ENCODE measurements around the gene CCR7. TPM values are rescaled to one million over a fixed set of nuclear protein-coding genes. Genes with fewer than 3 reads are reported as not detected.

Gene CCR7
- total and polyA plus RNA-seq, 2 of the 13 experiments (the other 11 are each of a cell fraction or from before 2014, with no cell fraction given): 0.04 to 0.53 TPM

DNA sequence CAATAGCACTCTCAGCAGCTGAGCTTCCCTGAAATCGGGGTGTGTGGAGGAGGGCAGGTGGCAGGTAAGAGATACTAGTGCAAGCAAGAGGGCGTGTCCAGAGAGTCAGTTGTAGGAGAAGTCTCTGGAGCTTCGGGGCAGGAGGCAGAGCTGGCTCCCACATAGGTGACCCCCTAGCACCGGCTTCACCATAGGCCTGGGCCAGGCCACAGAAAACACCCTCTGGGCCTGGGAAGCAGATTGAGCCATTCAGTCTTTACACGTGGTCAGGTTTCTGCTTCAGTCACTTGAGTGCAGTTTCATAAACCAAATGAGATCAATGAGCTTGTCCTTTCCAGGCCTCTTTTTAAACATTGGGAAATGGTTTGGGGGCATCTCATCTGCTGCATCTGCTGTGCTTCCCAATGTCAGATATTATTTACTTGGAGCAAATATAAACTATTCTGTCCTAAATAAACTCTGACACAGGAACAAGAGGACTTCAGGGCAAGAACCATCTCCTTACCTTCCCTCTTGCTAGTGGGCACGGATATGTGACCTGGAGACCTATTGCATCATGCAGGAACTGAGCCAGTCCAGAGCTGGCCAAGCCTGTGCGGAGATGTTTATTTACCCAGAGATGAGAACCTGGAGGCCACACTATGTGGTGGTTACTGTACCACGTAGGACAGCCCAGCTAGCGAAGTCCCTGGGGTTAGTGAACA lies 16.1 kb downstream of the CCR7 start (continued):
- TF ChIP-seq, protein P1, sequence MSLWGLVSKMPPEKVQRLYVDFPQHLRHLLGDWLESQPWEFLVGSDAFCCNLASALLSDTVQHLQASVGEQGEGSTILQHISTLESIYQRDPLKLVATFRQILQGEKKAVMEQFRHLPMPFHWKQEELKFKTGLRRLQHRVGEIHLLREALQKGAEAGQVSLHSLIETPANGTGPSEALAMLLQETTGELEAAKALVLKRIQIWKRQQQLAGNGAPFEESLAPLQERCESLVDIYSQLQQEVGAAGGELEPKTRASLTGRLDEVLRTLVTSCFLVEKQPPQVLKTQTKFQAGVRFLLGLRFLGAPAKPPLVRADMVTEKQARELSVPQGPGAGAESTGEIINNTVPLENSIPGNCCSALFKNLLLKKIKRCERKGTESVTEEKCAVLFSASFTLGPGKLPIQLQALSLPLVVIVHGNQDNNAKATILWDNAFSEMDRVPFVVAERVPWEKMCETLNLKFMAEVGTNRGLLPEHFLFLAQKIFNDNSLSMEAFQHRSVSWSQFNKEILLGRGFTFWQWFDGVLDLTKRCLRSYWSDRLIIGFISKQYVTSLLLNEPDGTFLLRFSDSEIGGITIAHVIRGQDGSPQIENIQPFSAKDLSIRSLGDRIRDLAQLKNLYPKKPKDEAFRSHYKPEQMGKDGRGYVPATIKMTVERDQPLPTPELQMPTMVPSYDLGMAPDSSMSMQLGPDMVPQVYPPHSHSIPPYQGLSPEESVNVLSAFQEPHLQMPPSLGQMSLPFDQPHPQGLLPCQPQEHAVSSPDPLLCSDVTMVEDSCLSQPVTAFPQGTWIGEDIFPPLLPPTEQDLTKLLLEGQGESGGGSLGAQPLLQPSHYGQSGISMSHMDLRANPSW (CRISPR knock-in tag; IDR thresholded peaks at IDR 0.05; ENCODE audit: borderline replicate concordance): peak; percentile 75
- TF ChIP-seq ZNF749 (CRISPR knock-in tag; IDR thresholded peaks at IDR 0.05; ENCODE audit: borderline replicate concordance) (0 out of 2 replicates have a peak, but pooled peaks have one; percentile 53), IKZF5 (CRISPR knock-in tag; IDR thresholded peaks at IDR 0.05) (peak; percentile 99), ZNF619 (CRISPR knock-in tag; IDR thresholded peaks at IDR 0.05) (peak; percentile 92), ZNF329 (CRISPR knock-in tag; IDR thresholded peaks at IDR 0.05; ENCODE audit: low read depth) (peak; percentile 78; the same call in 1 of the 2 replicates), SSRP1 (CRISPR knock-in tag; IDR thresholded peaks at IDR 0.05) (peak; percentile 72), MBNL3 (CRISPR knock-in tag; conservative IDR thresholded peaks at IDR 0.05) (no peak), JUND (CRISPR knock-in tag; IDR thresholded peaks at IDR 0.05) (peak; percentile 90), ZNF629 (CRISPR knock-in tag; conservative IDR thresholded peaks at IDR 0.05) (peak; percentile 87), KDM4B (CRISPR knock-in tag; IDR thresholded peaks at IDR 0.05) (peak; percentile 88; the same call in 1 of the 2 replicates), ATF7-NPFF (CRISPR knock-in tag; IDR thresholded peaks at IDR 0.05; ENCODE audit: low read depth) (no peak), SPEN (CRISPR knock-in tag; IDR thresholded peaks at IDR 0.05; ENCODE audit: low read depth) (peak; percentile 88), ISX (CRISPR knock-in tag; conservative IDR thresholded peaks at IDR 0.05) (no peak), ZNF44 (CRISPR knock-in tag; IDR thresholded peaks at IDR 0.05) (0 out of 2 replicates have a peak, but pooled peaks have one; percentile 19), ZSCAN25 (CRISPR knock-in tag; IDR thresholded peaks at IDR 0.05) (peak; percentile 95), KLF12 (CRISPR knock-in tag; IDR thresholded peaks at IDR 0.05; ENCODE audit: borderline replicate concordance) (peak; percentile 52; the same call in 1 of the 2 replicates), ZNF235 (CRISPR knock-in tag; IDR thresholded peaks at IDR 0.05; ENCODE audit: borderline replicate concordance) (no peak; the same call in 1 of the 2 replicates), NCOA1 (CRISPR knock-in tag; IDR thresholded peaks at IDR 0.05) (peak; percentile 75; the same call in 1 of the 2 replicates), ZBTB42 (CRISPR knock-in tag; IDR thresholded peaks at IDR 0.05) (no peak)
- TF ChIP-seq, protein P2, sequence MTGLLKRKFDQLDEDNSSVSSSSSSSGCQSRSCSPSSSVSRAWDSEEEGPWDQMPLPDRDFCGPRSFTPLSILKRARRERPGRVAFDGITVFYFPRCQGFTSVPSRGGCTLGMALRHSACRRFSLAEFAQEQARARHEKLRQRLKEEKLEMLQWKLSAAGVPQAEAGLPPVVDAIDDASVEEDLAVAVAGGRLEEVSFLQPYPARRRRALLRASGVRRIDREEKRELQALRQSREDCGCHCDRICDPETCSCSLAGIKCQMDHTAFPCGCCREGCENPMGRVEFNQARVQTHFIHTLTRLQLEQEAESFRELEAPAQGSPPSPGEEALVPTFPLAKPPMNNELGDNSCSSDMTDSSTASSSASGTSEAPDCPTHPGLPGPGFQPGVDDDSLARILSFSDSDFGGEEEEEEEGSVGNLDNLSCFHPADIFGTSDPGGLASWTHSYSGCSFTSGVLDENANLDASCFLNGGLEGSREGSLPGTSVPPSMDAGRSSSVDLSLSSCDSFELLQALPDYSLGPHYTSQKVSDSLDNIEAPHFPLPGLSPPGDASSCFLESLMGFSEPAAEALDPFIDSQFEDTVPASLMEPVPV (CRISPR knock-in tag; IDR thresholded peaks at IDR 0.05): no peak
- TF ChIP-seq, protein P3, sequence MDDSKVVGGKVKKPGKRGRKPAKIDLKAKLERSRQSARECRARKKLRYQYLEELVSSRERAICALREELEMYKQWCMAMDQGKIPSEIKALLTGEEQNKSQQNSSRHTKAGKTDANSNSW (CRISPR knock-in tag; IDR thresholded peaks at IDR 0.05; ENCODE audit: borderline replicate concordance): no peak
